ENCODE measurements around the gene GPR3.

GPR3 gene

GRCh38 chr1:27379564-27380122, 12.8 kb upstream of the GPR3 start:
- TF ChIP-seq CREB1 (IDR thresholded peaks at IDR 0.05; ENCODE audit: low read depth) (no peak), EP300 (IDR thresholded peaks at IDR 0.05; ENCODE audit: borderline replicate concordance) (no peak), REST (IDR thresholded peaks at IDR 0.05; ENCODE audit: low read depth) (no peak), YY1 (IDR thresholded peaks at IDR 0.05; ENCODE audit: low read depth) (no peak), FOXM1 (IDR thresholded peaks at IDR 0.05; ENCODE audit: borderline replicate concordance, low read depth) (no peak), RAD21 (IDR thresholded peaks at IDR 0.05; ENCODE audit: low read depth) (no peak), TCF12 (IDR thresholded peaks at IDR 0.05; ENCODE audit: low read depth) (no peak), TAF1 (IDR thresholded peaks at IDR 0.05; ENCODE audit: low read depth) (no peak), NFIC (IDR thresholded peaks at IDR 0.05) (no peak), EGR1 (IDR thresholded peaks at IDR 0.05) (no peak), ZBTB7A (IDR thresholded peaks at IDR 0.05; ENCODE audit: low read depth) (no peak)

GRCh38 chr1:27380224-27380623, 12.2 kb upstream of the GPR3 start:
- TF ChIP-seq CEBPB (IDR thresholded peaks at IDR 0.05) (no peak), REST (IDR thresholded peaks at IDR 0.05; ENCODE audit: low read depth) (peak; percentile 37; the same call in 1 of the 2 replicates)

- TF ChIP-seq CREB1 (IDR thresholded peaks at IDR 0.05; ENCODE audit: low read depth), result no peak
- 0 out of 2 replicates have a peak, but pooled peaks have one; percentile 30 for TF ChIP-seq NFIC (IDR thresholded peaks at IDR 0.05)
Measured at GRCh38 chr1:27380766-27381733, 11.4 kb upstream of the GPR3 start.

GRCh38 chr1:27381969-27382762, 10.3 kb upstream of the GPR3 start:
- TF ChIP-seq EGR1 (IDR thresholded peaks at IDR 0.05), result no peak
- TF ChIP-seq ZBTB7A (IDR thresholded peaks at IDR 0.05; ENCODE audit: low read depth), result no peak
- TF ChIP-seq TEAD4 (IDR thresholded peaks at IDR 0.05), result no peak

- 0 out of 2 replicates have a peak, but pooled peaks have one; percentile 4 for TF ChIP-seq MAX (IDR thresholded peaks at IDR 0.05)
- TF ChIP-seq ZBTB7A (IDR thresholded peaks at IDR 0.05; ENCODE audit: low read depth), result peak; percentile 48; the same call in 1 of the 2 replicates
- no peak for TF ChIP-seq CEBPB (IDR thresholded peaks at IDR 0.05)
Measured at GRCh38 chr1:27383039-27383605, 9.3 kb upstream of the GPR3 start, which contains the start of gene CD164L2. Gene CD164L2 (minus strand): TSS chr1:27383333. CDS start chr1:27383239, 94 bp downstream.

- no peak for TF ChIP-seq EP300 (IDR thresholded peaks at IDR 0.05; ENCODE audit: borderline replicate concordance)
- no peak for TF ChIP-seq YY1 (IDR thresholded peaks at IDR 0.05; ENCODE audit: low read depth)
- TF ChIP-seq MAX (IDR thresholded peaks at IDR 0.05), result 0 out of 2 replicates have a peak, but pooled peaks have one; percentile 6
Measured at GRCh38 chr1:27383661-27384060, 8.8 kb upstream of the GPR3 start.

Data from Ishikawa (cell line).